GM21515 (cell line): ENCODE measurements around the gene ATF2.

ENCODE experiments used
- ATAC-seq: cut with Tn5 transposase; IDR thresholded peaks from one replicate; pipeline ENCODE4 v1.9.1; 2021; ENCODE audit not compliant: unreplicated experiment

ATF2 gene

DNA sequence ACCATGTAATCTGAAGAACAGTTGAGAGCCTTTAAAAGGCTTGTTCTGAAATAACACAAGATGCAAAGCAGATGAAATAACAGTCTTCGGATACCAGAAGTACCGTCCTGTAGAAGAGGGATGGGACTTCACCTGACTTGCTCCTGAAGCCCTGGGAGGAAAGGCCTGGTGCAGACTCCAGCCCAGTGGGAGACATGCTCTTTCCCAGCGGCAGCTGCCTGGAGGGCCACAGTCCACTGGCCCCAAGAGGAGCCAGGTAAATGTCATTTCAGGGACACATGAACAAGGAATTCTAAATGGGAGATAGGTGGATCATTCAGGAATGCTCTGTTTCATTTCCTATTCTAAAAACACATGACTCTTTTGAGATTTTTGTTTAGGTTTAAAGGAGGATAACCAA is 140.2 kb downstream of the ATF2 start:
- no peak for ATAC-seq

DNA sequence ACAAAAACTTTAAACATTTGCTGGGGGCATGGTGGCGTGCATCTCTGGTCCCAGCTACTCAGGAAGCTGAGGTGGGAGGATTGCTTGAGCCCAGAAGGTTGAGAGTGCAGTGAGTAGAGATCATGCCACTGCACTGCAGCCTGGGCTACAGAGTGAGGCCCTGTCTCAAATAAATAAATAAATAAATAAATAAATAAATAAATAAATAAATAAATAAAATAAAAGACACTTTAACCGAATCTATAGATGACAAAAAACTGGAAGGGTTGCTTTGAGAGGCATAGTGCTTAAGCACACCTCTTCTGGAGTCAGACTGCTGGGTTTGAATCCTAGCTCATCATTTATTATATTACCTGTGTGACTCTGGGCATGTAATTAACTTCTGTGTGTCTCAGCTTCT is 141.6 kb downstream of the ATF2 start:
- ATAC-seq, result no peak

DNA sequence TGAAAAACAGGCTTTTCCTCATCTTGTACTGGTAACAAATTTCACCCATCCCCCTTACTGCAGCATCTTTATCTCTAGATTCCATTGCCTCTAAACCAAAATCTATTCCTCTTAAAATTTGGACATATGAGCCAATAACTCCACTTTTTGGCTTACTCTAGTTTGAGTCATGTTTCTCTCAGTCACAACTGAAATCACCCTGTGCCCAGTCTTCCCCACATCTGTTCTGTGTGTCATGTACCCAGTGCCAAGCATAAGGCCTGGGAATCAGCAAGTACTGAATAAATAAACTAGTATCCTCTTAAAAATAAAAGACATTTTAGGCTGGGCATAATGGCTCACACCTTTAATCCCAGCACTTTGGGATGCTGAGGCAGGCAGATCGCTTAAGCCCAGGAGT is 142.1 kb downstream of the ATF2 start:
- ATAC-seq, result no peak

DNA sequence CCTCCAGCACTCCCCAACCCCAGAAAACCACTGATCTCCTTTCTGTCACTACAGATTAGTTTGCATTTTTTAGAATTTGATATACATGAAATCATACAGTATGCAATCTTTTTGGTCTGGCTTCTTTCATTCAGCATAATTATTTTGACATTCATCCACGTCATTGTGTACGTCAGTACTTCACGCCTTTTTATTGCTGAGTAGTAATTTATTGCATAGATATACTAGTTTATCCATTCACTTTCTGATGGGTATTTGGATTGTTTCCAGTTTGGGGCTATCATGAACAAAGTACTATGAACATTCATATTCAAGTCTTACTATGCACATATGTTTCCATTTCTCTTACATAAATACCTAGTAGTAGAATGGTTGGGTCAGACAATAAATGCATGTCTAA is 142.8 kb downstream of the ATF2 start:
- ATAC-seq, result no peak

DNA sequence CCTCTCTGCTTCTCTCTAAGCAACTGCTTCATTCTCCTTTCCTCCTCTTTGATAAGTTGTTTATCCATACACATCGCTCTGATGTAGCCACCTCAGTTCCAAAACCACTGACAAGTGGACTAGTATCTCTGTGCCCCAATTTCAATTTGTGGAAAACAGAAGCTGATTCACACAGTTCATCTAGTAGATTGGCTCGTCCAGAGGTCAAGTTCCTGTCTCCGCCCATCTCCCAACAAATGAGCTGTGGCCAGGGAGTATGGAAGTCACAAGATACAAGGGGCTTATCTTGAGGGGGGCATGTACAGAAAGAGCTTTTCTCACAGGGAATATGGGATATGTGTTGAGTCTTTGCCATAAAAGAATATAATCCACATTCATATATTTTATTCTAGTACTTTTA is 145.1 kb downstream of the ATF2 start:
- ATAC-seq, result no peak
